ENCODE measurements around the gene GCM1.
A peak's percentile ranks its signal among the peaks of the same experiment; 100 is the strongest.

The GCM1 gene

DNA sequence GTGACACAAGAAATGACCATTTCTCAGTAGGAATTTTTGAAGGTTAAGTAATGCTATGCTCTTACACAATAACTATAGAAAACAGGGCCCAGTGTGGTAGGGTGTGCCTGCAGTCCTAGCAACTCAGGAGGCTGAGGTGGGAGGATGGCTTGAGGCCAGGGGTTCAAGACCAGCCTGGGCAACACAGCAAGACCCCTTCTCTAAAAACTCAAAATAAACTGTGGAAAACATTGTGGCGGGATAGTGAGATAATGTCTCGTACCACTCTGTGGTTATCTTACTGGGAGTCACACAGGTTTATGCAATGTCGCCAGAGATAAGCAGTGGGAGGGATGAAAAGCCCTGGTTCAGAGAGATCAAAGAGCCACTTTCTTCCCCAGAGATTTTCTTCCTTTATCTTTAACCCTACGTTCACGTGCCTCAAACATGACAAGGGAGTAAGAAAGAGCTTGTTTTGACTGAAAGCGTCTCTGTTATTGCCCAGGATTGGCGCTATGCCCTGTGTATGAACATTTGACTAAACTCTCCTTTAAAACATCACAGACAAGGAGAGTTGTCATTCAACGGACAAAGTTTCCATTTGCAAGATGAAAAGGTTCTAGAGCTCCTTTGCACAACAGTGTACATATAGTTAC lies 13.9 kb downstream of the GCM1 start:
- no peaks in the 10 kb centered on the region for H3K27me3 ChIP-seq (ENCODE audit: insufficient read depth, low read depth, severe bottlenecking)
- H3K36me3 ChIP-seq = no peaks in the 10 kb centered on the region
- H3K4me3 ChIP-seq (ENCODE audit: low read depth, low read length) = no peak overlapping the region
- DNase-seq = no peak
- H3K9me3 ChIP-seq (ENCODE audit: severe bottlenecking) = no peaks in the 10 kb centered on the region
- TF ChIP-seq, protein P1, sequence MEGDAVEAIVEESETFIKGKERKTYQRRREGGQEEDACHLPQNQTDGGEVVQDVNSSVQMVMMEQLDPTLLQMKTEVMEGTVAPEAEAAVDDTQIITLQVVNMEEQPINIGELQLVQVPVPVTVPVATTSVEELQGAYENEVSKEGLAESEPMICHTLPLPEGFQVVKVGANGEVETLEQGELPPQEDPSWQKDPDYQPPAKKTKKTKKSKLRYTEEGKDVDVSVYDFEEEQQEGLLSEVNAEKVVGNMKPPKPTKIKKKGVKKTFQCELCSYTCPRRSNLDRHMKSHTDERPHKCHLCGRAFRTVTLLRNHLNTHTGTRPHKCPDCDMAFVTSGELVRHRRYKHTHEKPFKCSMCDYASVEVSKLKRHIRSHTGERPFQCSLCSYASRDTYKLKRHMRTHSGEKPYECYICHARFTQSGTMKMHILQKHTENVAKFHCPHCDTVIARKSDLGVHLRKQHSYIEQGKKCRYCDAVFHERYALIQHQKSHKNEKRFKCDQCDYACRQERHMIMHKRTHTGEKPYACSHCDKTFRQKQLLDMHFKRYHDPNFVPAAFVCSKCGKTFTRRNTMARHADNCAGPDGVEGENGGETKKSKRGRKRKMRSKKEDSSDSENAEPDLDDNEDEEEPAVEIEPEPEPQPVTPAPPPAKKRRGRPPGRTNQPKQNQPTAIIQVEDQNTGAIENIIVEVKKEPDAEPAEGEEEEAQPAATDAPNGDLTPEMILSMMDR (IDR thresholded peaks at IDR 0.05; ENCODE audit: low read depth, low read length) = no peak
- no peak overlapping the region for H3K27ac ChIP-seq

DNA sequence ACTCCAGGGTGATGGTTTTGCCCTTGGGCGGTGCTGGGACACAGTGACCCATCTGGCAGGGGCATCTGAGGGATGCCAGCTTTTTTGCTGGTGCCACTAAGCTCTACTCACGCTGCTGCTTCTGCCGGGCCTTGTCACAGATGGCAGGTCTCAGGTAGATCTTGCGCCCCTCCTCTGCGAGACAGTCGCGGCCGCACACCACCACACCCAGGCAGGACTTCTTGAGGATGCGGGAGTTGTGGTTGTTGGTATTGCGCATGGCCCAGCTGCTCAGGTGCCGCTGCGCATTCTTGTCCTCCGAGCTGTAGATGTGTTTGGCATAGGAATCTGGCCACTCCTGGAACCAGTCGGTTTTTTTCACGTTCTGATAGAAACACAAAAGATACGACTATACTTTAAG lies 14.7 kb downstream of the GCM1 start:
- DNase-seq = no peak
- no peak overlapping the region for H3K27ac ChIP-seq
- TF ChIP-seq, protein P1 (IDR thresholded peaks at IDR 0.05; ENCODE audit: low read depth, low read length) = no peak
- no peaks in the 10 kb centered on the region for H3K36me3 ChIP-seq
- H3K27me3 ChIP-seq (ENCODE audit: insufficient read depth, low read depth, severe bottlenecking) = no peaks in the 10 kb centered on the region
- no peak overlapping the region for H3K4me3 ChIP-seq (ENCODE audit: low read depth, low read length)
- no peaks in the 10 kb centered on the region for H3K9me3 ChIP-seq (ENCODE audit: severe bottlenecking)

DNA sequence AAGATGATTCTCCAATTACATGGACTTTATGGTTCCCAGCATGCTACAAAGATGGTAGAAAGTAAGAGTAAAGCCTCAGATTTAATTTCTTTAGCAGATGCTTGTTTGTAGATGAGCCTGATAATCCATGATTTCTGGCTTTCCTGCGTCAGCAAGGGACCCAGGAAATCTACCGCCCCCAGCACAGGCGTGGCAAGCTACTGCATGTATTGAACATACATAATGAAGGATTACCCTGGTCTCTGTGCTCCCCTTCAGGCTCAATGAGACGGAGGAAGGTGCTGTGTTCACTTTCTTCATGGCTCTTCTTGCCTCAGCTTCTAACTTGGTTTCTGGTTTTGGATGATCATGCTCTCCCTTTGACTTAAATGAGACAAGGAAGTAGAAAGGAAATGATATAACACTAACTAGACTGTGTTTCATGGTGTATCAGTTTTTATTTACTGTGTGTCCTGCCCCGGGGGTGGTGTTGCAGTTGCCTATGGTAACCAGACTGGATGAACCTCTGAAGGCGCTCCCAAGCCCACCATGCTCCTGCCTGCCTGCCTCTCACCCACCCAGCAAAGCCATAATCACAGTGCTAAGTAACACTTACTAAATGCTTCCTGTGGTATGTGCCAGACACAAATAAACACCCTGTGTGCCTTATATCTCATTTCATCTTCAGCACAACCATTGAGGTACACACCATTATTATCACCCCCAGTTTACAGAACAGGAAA lies 17.9 kb downstream of the GCM1 start:
- no peaks in the 10 kb centered on the region for H3K9me3 ChIP-seq (ENCODE audit: severe bottlenecking)
- DNase-seq = peak; percentile 72
- no peaks in the 10 kb centered on the region for H3K27me3 ChIP-seq (ENCODE audit: insufficient read depth, low read depth, severe bottlenecking)

DNA sequence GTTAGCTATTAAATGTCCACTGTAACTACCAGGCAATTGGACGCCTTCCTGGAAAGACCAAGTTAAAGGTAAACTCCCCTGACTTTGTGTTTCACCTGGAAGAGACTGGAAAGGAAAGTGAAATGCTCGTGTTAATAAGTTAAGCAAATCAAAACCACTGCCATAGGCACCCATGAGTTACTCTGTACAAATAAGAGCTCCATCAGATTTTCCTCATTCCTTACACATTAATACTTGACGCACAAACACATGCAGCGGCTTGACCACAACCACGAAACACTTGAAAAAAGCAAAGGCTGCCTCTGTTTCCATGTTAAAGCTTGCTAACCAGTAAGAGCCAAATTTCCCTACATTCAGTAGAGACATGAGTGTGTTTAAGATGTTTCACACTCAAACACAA lies 19.8 kb downstream of the GCM1 start:
- H3K27me3 ChIP-seq (ENCODE audit: insufficient read depth, low read depth, severe bottlenecking) = no peaks in the 10 kb centered on the region
- H3K4me3 ChIP-seq (ENCODE audit: low read depth, low read length) = no peak overlapping the region
- H3K27ac ChIP-seq = no peak overlapping the region
- no peaks in the 10 kb centered on the region for H3K36me3 ChIP-seq
- TF ChIP-seq, protein P1 (IDR thresholded peaks at IDR 0.05; ENCODE audit: low read depth, low read length) = no peak
- DNase-seq = no peak
- H3K9me3 ChIP-seq (ENCODE audit: severe bottlenecking) = no peaks in the 10 kb centered on the region

More for the DNA sequence above, 17.9 kb downstream of the GCM1 start:
- Histone ChIP-seq H3K36me3 (no peaks in the 10 kb centered on the region), H3K4me3 (ENCODE audit: low read depth, low read length) (no peak overlapping the region), H3K27ac (no peak overlapping the region)
- TF ChIP-seq, protein P1 (IDR thresholded peaks at IDR 0.05; ENCODE audit: low read depth, low read length) = no peak

DNA sequence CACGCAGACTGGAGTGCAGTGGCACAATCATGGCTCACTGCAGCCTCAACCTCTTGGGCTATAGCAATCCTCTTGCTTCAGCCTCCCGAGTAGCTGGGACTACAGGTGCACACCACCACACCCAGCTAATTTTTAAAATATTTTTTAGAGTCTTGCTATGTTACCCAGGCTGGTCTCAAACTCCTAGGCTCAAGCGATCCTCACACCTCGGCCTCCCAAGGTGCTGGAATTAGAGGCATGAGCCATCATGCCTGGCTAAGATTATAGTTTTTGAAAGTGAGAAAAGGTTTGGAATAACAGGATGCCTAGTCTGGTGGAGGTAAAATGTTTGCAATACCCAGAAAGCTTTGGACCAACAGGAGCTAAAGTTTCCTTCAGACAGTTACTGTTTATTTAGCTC lies 23.4 kb downstream of the GCM1 start:
- no peaks in the 10 kb centered on the region for H3K27me3 ChIP-seq (ENCODE audit: insufficient read depth, low read depth, severe bottlenecking)
- no peak overlapping the region for H3K27ac ChIP-seq
- H3K36me3 ChIP-seq = no peaks in the 10 kb centered on the region
- DNase-seq = no peak
- no peaks in the 10 kb centered on the region for H3K9me3 ChIP-seq (ENCODE audit: severe bottlenecking)
- TF ChIP-seq, protein P1 (IDR thresholded peaks at IDR 0.05; ENCODE audit: low read depth, low read length) = no peak
- H3K4me3 ChIP-seq (ENCODE audit: low read depth, low read length) = no peak overlapping the region
